Stimulated activated CD8-positive, alpha-beta memory T cell treated with anti-CD3 and anti-CD28 coated beads, Interleukin-4, amount 100 ng/mL, for 48 hours (primary cell): ENCODE results near the gene MYO7B.
A peak's percentile ranks its signal among the peaks of the same experiment; 100 is the strongest.
"Not testable (repeated sequence)": the region's sequence is repeated elsewhere in the genome, so short reads cannot be mapped to it uniquely, and the experiment has no call there.

ENCODE experiments used
- DNase-seq: peaks from one replicate; pipeline ENCODE4 v3.0.0-alpha.2; 2020

Gene MYO7B

DNA sequence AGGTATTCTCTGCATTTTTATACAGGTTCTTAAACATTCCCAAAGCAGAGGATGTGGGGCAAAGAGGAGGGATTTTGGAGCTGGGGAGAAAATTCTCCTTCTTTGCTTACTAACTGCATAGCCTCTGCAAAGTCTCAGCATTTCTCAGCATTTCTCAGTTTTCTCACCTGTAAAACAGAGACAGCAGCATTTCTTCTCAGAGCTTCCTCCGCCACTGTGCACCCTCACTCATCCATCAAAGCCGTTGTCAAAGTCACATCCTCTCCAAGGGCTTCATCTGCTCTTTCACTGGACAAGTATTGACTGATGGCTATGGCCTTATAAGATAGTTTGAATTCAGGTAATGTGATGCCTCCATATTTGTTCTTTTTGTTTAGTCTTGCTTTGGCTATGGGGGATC lies 17.4 kb downstream of the MYO7B start:
- DNase-seq: no peak

DNA sequence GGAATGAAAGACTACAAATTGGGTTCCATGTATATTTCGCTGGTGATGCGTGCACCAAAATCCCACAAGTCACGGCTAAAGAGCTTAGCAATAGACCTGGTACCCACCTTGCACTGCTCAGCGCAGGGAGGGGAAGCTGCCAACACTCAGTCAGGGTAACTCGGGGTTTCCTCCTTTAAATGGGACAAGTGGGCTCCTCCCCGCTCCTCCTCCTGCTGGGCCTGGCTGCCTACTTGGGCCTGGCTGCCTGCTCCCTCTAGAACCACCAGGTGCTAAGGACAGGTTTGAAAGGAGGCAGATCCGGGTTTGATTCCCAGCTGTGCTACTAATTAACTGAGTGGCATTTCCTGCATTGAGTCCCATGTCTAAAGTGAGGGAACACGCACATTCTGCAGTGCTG lies 23.4 kb downstream of the MYO7B start:
- no peak for DNase-seq

DNA sequence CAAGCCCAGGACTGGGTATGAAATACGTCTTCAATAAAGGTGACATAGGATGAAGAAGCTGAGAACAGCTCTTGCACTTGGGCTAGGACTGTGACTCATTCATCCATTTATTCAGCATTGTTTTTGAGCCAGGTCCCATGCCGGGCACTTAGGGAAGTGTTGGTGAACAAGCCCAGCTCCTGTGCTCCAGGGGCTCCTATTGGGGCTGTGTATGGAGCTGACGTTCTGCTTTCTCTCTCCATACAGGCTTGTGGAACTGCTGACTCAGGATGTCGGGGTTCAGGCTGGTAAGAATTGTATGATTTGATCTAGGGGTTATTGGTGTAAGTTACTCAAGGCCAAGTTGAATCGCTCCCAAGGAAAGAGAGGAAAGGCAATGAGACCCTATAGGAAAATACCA lies 24.0 kb downstream of the MYO7B start:
- no peak for DNase-seq

DNA sequence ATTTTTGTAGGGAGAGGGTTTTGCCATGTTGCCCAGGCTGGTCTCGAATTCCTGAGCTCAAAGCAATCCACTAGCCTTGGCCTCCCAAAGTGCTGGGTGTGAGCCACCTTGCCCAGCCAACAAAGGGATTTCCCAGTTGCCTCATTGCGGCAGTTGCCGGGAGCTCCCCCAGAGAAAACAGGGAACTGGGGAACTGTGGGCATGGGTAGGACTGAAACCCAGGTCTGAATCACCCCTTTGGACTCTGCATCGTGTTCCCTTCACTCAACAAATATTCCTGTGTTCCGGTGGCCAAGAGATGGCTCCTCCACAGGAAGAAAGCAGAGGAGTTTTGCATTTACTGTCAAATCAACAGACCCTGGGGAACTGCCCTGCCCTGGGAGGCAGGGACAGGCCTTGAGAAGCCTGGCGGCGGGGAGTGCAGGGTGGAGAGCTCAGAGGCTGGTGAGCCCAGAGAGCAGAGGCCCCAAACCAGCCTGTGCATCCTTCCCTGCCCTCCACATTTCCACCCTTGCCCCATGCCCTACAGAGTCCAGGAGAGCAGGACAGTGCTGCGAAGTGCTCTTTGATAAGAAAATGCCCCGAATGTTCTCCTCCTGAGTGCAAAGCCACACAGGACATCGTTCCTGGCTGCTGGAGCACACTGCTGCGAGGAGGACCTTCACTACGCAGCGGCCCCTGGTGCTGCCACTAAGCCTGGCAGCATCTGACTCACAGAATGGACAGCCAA lies 24.9 kb downstream of the MYO7B start:
- DNase-seq: no peak

DNA sequence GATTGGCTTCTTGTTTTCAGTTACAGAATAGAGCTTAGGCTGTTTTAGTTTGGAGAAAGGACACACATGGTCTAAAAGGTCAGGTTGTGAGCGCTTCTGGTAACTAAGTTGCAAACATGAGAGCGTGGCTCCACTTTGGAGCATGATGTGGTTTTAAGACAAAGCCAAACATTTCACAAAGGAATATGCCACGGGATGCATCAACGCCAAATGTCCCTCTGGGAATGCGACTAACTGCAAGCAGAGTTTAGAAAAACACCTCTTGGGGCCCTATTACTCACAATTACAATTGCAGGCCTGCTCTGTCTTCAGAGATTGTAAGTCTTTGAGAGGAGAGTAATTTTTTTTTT lies 25.4 kb downstream of the MYO7B start:
- DNase-seq: no peak

DNA sequence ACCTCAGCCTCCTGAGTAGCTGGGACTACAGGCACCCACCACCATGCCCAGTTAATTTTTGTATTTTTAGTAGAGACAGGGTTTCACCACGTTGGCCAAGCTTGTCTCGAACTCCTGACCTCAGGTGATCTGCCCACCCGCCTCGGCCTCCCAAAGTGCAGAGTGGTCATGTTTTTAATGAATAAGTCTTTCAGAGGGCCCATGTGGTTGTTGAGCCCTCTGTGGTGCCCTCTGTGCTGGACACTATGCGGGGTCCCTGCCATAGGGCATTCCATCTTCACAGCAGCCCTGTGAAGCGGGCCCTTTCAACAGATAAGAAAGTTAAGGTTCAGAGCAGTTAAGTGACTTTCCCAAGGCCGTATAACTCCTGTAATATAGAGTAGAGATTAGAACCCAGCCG lies 25.9 kb downstream of the MYO7B start:
- peak; percentile 10 for DNase-seq

DNA sequence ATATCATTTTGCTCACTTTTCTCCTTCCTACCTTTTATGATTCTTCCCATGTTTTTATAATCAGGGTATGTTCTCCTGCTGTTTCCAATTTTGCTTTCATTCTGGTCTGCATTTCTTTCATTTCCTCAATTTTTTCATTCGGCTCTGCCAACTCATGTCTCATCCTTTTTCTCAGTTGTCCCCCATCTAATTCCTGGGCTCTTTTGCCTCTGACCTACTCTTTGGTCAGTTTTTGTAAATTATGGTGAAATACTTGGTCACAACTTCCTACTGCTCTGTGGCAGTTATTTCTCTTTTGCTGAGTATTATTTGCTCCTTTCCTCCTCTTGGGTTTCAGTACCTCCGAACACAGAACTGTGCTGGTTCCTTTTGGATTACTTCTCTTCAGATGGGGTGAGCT lies 27.5 kb downstream of the MYO7B start:
- DNase-seq: no peak

DNA sequence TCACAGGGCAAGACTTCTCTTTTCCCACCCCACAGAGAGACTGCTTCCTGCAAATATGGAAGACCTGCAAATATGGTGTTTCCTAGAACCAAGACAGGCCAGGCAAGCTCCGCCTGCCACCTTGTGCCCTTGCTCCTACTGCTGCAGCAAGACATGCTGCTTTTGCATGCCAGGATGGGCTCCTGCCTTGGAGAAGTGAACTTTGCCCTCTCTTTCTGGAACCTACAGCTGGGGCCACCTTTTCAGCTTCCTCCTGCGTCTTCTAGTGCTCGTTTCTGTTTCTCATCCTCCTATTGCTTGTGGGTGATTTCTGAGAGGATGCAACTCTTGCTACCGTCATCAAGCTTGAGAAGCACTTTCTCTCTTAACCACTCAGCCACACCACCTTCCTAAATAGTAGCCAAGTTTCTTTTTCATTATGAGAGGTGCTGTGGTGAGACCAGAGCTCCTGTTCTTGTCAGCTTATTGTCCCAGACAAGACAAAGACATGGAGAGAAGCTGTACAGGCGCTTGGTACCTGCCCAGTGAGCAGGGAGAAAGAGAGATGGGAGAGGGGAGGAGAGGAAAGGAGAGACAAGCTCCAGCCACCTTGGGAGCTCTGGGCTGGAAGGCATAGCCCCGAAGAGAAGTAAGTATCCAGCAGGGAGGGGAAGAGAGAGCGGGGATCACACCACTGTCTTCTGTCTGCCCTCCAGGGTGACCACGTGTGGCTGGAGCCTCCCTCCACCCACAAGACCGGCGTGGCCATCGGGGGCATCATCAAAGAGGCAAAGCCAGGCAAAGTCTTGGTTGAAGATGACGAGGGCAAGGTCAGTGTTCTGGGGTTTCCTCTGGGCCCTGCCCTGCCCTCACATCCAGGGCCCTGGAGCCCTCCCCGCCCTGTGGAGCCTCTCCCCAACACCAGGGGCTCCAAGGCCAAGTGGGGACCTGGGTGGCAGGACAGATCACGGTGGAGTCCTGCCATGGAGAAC lies 28.3 kb downstream of the MYO7B start:
- DNase-seq: no peak

DNA sequence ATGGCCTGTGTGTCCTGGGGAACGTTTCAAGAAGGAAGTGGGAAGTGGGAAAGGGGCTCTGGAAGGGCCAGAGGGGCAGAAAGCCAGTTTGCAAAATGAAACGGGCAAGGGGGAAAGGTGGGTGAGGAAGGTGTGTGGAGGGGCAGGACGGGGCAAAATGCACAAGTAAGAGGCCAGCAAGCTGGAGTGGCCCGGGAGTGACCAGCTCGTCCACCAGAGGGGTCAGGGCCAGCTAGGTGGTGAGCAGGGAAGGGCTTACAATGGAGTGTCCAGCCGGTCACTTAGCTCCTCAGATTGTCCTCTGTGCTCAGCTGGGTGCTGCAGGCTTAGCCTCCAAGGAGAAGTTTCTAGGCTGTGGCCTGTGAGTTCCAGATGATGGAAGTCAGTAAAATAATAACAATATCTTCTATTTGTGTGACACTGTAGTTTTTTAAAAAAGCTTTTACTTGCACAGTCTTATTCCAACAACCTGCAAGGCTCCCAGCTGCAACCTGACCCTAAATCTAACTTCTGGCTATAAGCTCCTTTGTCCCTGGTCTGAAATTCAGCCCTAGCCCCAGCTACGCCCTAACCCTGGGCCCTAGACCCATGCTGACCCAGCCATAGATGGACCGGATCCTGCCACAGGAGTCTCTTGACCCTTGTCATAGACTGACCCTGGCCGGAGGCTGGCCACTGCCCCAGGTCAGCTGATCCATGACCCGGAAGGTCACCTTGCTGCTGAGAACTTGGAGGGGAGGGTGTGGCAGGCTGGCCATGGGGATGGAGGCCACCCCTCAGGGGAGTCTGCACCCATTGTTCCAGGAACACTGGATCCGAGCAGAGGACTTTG lies 29.2 kb downstream of the MYO7B start:
- DNase-seq: peak; percentile 18

DNA sequence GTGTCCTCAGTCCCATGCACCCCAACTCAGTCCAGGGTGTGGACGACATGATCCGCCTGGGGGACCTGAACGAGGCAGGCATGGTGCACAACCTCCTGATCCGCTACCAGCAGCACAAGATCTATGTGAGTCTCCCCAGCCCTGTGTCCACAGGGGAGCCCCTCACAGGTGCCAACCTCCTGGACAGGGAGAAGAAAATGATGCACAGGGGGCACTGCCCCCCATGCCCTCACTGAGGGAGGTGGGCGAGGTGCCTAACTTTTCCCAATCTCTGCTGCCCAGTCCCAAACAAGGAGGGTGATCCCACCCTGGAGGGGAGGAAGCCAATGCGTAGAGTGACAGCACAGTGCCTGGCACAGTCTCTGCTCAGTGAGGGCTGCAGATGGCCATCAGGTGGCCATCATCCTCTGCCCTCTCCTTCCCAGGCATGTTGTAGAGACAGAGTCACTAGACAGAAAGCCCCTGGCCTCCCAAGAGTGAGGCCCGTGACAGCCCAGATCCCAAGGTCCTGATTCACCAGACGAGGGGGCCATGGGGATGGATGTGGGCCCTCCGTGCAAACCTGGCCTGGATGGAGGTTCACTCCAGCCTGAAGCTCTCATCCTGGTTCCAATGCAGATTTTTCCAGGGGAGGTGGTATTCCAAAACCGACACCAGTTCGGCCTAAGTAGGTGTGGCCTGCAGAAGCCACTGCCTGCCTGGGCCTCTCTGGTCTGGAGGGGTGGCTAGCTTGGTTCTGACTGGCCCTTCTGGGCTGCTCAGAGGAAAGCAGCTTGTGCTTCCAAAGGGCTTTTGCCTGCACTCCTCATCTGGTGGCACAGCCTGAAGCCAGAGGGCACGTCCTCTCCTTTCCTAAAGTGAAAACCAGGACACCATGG lies 30.0 kb downstream of the MYO7B start:
- DNase-seq: no peak

DNA sequence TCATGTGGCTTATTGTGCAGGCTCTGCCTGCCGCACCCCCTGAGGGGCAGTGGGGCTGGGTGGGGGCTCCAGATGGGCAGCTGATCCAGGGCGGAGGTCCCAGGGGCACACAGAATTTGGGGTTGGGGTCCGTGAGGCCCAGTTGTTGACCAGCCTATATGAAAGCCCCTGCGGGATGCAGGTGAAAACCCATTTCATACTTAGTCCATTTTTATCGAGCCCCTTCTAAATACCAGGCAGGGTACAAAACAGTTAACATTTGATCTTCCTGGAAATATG lies 30.6 kb downstream of the MYO7B start:
- no peak for DNase-seq

DNA sequence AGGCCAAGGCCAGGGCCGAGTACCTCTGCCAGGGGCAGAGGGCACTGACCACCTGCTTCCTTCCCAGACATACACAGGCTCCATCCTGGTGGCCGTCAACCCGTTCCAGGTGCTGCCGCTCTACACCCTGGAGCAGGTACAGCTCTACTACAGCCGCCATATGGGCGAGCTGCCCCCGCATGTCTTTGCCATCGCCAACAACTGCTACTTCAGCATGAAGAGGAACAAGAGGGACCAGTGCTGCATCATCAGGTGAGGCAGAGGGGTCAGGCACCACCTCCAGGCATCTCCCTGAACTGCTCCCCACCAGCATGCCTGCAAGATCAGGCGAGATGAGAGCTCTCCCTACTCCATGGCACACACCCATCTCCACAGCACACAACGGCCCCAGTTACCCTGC lies 31.1 kb downstream of the MYO7B start:
- no peak for DNase-seq

DNA sequence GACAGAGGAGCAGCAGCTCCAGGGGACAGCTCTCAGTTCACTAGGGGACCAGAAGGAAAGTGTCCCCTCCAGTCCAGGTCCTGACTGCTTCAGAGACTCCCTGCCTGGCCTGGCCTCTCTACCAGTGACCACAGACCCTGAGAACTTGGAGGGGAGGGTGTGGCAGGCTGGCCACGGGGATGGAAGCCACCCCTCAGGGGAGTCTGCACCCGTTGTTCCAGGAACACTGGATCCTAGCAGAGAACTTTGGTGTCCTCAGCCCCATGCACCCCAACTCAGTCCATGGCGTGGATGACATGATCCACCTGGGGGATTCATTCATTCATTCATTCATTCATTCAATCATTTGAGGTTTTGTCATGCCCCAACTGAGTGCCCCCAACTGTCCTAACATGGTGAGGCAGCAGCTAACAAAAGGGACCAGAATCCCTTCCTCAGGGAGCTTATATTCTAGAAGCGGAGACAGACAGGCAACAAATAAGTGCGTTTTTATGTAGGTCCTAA lies 31.9 kb downstream of the MYO7B start:
- DNase-seq: peak; percentile 18

DNA sequence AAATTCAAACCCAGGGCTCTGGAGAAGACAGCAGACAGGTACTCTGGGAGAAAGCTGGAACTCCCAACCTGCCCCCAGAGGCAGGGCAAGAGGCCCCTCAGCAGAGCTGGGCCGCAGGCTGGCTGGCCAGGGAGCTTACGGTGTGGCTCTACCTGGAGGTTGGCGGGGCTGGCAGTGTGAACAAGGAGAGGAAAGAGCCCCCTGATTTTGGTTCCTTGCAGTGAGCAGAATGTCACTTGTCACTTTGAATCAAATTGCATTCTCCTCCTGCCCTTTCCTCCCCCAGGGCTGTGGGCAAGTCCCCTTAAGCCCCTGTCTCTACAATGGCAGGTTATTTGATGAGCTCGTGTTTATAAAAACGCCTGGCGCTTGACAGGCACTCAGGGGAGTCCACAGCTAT lies 32.6 kb downstream of the MYO7B start:
- DNase-seq: no peak

DNA sequence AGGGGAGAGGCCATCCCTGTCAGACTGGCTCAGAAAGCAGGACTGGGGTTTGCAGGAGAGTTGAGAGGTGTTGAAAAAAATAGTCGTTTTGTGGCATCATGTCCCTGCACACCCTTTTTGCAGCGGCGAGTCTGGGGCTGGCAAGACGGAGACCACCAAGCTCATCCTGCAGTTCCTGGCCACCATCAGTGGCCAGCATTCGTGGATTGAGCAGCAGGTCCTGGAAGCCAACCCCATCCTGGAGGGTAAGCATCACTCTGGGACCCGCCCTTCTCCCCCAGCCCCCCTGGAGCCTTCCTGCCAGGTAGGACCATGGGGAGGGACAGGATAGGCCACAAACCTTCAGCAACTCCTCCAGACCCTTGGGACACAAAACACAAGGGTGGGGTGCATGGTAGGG lies 34.2 kb downstream of the MYO7B start:
- no peak for DNase-seq

DNA sequence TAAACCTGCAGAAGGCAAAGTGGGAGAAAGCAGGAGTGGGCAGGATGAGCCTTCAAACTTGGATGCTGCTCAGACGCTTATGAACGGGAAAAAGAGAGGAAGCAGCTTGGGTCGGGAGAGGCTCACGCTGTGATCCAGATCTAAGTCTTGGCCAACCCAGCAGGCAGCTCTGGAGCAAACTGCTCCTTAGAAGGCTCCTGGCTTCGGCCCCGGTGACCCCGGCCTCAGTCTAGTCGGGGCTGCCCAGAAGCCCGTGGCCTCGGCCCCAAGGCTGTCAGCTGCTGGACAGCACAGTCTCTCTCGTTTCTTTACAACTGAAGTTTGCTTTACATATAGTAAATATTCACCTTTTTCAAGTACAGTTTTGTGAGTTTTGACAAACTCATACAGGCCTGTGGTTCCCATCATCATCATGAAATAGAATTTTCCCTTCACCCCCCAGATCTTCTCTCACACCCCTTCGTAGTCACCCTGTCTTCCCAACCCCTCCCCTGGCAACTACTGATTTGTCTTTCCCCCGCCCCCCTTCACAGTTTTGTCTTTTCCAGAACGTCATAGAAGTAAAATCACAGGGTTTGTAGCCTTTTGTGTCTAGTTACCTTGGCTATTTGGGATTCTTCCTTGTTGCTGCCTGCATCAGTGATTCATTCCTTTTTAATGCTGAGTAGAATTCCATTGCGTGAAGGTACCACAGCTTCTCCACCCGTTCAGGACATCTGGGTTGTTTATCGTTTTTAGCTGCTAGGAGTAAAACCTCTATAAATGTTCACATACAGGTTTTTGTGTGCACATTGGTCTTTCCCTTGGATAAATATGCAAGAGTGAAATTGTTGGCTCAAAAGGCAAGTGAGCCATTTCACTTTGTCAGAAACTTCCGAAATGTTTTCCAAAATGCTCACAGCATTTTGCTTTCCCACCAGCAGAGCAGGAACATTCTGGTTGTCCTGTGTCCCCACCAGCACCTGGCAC lies 35.1 kb downstream of the MYO7B start:
- peak; percentile 4 for DNase-seq

DNA sequence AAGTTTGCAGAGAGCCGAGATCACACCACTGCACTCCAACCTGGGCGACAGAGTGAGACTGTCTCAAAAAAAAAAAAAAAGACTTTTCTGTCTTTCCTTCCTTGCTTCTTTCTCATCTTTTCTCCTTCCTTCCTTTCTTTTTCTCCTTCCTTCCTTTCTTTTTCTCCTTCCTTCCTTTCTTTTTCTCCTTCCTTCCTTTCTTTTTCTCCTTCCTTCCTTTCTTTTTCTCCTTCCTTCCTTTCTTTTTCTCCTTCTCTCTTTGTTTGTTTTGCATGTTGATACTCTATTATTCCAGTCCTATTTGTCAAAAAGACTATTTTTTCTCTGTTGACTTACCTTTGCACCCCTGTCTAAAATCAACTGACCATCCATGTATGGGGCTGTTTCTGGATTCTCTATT lies 36.9 kb downstream of the MYO7B start:
- DNase-seq: not testable (repeated sequence)

DNA sequence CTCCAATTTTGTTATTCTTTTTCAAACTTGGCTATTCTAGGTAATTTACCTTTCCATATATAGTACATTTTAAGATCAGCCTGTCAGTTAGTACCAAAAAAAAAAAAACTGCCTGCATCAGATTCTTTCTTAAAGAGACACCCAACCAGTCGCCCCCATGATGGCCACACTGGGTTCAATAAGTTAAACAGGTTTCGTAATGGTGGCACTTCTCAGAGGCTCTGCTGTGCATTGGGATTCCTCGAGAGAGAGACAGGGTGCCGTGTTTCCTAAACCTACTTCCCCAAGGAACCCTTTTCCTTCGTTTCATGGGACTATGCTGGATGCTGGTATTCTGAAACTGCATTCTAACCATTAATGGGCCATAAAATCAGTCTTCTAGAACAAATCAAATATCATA lies 37.4 kb downstream of the MYO7B start:
- peak; percentile 6 for DNase-seq

DNA sequence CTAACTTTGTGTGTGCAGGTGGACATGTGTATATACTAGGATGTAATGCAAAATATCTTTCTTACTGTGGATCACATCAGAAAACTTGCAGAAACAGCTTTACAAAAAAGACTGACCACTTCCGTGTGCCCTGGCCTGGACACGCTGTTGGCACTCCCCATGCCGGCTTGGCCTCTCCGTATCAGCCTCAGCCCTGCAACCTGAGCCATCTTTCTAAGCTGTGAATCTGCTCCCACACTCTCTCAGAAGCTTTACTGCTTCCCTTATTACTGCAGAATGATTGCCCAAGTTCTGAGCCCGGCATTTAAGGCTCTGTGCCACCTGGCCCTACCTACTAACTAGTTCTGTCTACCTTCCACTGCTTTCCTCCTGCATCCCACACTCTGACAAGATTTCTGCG lies 37.8 kb downstream of the MYO7B start:
- DNase-seq: peak; percentile 10

DNA sequence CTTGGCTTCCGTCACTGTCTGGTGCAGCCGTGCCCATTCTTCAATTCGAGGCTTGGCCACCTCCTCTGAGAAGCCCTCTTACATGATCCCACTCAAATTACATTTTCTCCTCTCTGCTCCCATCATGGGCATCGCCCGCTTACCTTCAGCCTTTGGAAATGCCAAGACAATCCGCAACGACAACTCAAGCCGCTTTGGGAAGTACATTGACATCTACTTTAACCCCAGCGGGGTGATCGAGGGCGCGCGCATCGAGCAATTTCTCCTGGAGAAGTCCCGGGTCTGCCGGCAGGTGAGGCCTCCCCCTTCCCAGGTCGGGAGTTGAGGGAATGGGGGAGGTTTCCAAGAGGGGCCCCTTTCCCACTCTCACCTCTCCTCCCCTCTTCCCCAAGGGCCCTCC lies 38.3 kb downstream of the MYO7B start:
- DNase-seq: peak; percentile 20

DNA sequence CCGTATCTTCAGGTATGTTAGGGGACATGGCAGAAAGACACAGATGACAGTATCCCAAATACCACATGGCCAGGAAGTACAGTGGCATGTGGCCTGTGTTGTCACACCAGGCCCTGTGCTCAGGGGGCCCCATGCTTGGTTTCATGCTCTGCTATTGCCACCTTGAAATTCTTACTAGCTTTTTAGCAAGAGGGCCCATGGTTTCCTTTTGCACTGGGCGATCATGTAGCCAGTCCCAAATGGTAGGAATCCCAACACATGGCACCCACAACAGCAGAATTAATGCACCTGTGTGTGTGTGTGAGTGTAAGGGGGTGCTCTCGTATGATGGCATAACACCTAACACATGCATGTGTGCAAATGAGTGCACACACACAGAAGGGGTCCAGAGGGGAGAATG lies 39.2 kb downstream of the MYO7B start:
- peak; percentile 19 for DNase-seq
